Smooth muscle cell (in vitro differentiated cells): ENCODE data around the gene VARS1. TPM values are rescaled to one million over a fixed set of nuclear protein-coding genes. Genes with fewer than 3 reads are reported as not detected.
"Not testable (repeated sequence)": the region's sequence is repeated elsewhere in the genome, so short reads cannot be mapped to it uniquely, and the experiment has no call there.

ENCODE experiments used
- DNase-seq: peaks from one replicate; lab custom pipeline; 2025; ENCODE audit not compliant: unreplicated experiment; lab: John Stamatoyannopoulos, UW
- H2AFZ ChIP-seq: fragments of 200-600 bp; sonication (generic); 2 replicates; pipeline ENCODE4 v1.6.0; 2016; ENCODE audit warnings: antibody characterized with exemption, low read depth, mild to moderate bottlenecking
- H3F3A ChIP-seq: fragments of 200-600 bp; sonication (generic); 2 replicates; pipeline ENCODE4 v1.6.0; 2017; ENCODE audit warnings: antibody characterized with exemption, low read depth
- H3K27ac ChIP-seq: fragments of 200-600 bp; sonication (generic); 2 replicates; pipeline ENCODE4 v1.5.1; 2016; ENCODE audit warnings: low read depth, mild to moderate bottlenecking
- H3K27me3 ChIP-seq: fragments of 200-600 bp; sonication (generic); 2 replicates; pipeline ENCODE4 v1.6.1; 2016; ENCODE audit warnings: low read depth, mild to moderate bottlenecking
- H3K36me3 ChIP-seq: fragments of 200-600 bp; sonication (generic); 2 replicates; pipeline ENCODE4 v1.5.1; 2016; ENCODE audit warnings: low read depth
- H3K4me1 ChIP-seq: fragments of 200-600 bp; sonication (generic); 2 replicates; pipeline ENCODE4 v1.5.1; 2016; ENCODE audit warnings: low read depth
- H3K4me2 ChIP-seq: fragments of 200-600 bp; sonication (generic); 2 replicates; pipeline ENCODE4 v1.6.0; 2016; ENCODE audit warnings: mild to moderate bottlenecking
- H3K4me3 ChIP-seq: fragments of 200-600 bp; sonication (generic); 2 replicates; pipeline ENCODE4 v1.5.1; 2016; ENCODE audit warnings: mild to moderate bottlenecking
- H3K79me2 ChIP-seq: fragments of 200-600 bp; sonication (generic); 2 replicates; pipeline ENCODE4 v1.6.0; 2016; ENCODE audit warnings: low read depth, mild to moderate bottlenecking
- H3K9ac ChIP-seq: fragments of 200-600 bp; sonication (generic); 2 replicates; pipeline ENCODE4 v1.6.0; 2016; ENCODE audit warnings: low read depth
- H3K9me3 ChIP-seq: fragments of 200-600 bp; sonication (generic); replicated peaks from 2 replicates; pipeline ENCODE4 v1.5.1; 2016; ENCODE audit warnings: low read depth
- H4K20me1 ChIP-seq: fragments of 200-600 bp; sonication (generic); 2 replicates; pipeline ENCODE4 v1.6.0; 2016; ENCODE audit warnings: low read depth
- WGBS: methylation state at CpG from one replicate; pipeline ENCODE4 v1.1.7; 2016; ENCODE audit warnings: low lambda C conversion rate; 5-methylcytosine and 5-hydroxymethylcytosine counted together
- polyA plus RNA-seq: library from polyadenylated mRNA; unstranded; fragments of >200 nt; fragmentation: Nextera tagmentation; extraction: Ambion mirVana; gene quantifications from 2 replicates; pipeline ENCODE4 v1.2.1, GENCODE V29; 2016
- total RNA-seq: library from RNA; depleted of rRNA; stranded (reverse); fragments of >200 nt; gene quantifications from 2 replicates; pipeline ENCODE4 v1.2.3, GENCODE V29; 2014
- TF ChIP-seq, protein P1 (sequence below): fragments of 200-600 bp; sonication (generic); IDR thresholded peaks from 2 replicates; pipeline ENCODE4 v1.5.1; 2017; ENCODE audit warnings: borderline replicate concordance, mild to moderate bottlenecking, antibody characterized with exemption; ENCODE audit not compliant: insufficient read depth, poor library complexity, severe bottlenecking

The VARS1 gene
- total RNA-seq (31.9 and 60.8 TPM in 2 replicates), polyA plus RNA-seq (76.9 and 80.8 TPM in 2 replicates)

DNA sequence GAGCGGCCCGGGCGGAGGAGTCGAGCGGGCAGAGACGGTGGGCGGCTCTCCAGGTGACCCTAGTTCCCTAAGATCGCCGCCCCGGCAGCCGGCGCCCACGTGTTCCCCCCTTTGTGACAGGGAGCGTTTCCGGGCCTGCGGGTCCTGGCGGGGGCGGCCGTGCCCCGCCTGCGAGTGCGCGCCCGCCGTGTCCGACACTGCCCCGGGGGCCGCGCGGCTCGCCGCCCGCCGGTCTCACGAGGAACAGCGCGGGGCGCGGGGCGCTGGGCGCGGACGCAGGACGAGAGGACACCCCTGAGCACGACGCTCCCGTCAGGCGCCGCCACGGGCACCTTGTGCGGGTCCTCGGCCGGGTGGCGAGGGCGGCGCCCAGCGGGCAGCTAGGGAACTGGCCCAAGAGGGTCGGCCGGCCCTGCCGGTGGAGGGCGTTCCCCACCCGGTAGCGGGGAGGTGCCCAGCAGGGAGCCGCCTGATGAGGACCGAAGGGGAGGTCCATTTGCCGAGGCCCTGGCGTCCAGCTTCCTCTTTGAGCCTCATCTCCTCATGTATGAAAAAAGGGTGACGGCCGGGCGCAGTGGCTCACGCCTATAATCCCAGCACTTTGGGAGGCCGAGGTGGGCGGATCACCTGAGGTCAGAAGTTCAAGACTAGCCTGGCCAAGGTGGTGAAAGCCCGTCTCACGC is at the start of gene VARS1:
Gene VARS1 (minus strand): TSS at position 137 of the 683 bp plus-strand sequence. CDS start 535 bp downstream, outside the sequence.
- peak within 1 kb of the TSS; percentile 98 for H3K4me3 ChIP-seq
- WGBS, result 2% methylated on average over 61 of the region's 75 CpGs

DNA sequence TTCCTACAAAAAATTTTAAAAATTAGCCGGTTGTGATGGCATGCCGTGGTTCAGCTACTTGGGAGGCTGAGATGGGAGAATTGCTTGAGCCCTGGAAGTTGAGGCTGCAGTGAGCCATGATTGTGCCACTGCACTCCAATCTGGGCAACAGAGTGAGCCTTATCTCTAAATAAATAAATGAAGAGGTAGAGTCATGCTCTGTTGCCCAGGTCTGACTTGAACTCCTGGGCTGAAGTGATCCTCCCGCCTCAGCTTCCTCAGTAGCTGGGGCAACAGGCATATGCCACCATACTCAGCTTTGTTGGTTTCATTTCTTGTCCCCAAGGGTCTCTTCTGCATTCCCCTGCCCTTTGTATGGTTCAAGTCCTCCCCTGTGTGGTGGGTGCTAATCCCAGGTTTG is 49.0 kb upstream of the VARS1 start:
- TF ChIP-seq, protein P1, sequence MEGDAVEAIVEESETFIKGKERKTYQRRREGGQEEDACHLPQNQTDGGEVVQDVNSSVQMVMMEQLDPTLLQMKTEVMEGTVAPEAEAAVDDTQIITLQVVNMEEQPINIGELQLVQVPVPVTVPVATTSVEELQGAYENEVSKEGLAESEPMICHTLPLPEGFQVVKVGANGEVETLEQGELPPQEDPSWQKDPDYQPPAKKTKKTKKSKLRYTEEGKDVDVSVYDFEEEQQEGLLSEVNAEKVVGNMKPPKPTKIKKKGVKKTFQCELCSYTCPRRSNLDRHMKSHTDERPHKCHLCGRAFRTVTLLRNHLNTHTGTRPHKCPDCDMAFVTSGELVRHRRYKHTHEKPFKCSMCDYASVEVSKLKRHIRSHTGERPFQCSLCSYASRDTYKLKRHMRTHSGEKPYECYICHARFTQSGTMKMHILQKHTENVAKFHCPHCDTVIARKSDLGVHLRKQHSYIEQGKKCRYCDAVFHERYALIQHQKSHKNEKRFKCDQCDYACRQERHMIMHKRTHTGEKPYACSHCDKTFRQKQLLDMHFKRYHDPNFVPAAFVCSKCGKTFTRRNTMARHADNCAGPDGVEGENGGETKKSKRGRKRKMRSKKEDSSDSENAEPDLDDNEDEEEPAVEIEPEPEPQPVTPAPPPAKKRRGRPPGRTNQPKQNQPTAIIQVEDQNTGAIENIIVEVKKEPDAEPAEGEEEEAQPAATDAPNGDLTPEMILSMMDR, result no peak
- Histone ChIP-seq H3K27ac (no peak overlapping the region), H3K9ac (no peak overlapping the region), H3K79me2 (no peaks in the 10 kb centered on the region), H3K36me3 (peaks cover 3% of the 10 kb centered on the region), H3K27me3 (no peaks in the 10 kb centered on the region), H3F3A (peaks cover 12% of the 10 kb centered on the region), H3K4me3 (no peak overlapping the region), H4K20me1 (peaks cover 4% of the 10 kb centered on the region), H3K4me1 (no peaks in the 10 kb centered on the region), H3K9me3 (no peaks in the 10 kb centered on the region), H2AFZ (no peak overlapping the region), H3K4me2 (no peak overlapping the region)
- 94% methylated on average over 3 of the region's 3 CpGs for WGBS
- no peak for DNase-seq

More for the DNA sequence above, at the start of gene VARS1:
- Histone ChIP-seq H2AFZ (peak within 1 kb of the TSS; percentile 97), H4K20me1 (no peaks in the 10 kb centered on the region), H3K79me2 (peaks cover 16% of the 10 kb centered on the region), H3K4me2 (peak within 1 kb of the TSS; percentile 96), H3K27ac (peak within 1 kb of the TSS; percentile 90), H3F3A (peaks cover 14% of the 10 kb centered on the region), H3K27me3 (no peaks in the 10 kb centered on the region), H3K9ac (peak within 1 kb of the TSS; percentile 89), H3K36me3 (no peaks in the 10 kb centered on the region), H3K4me1 (no peaks in the 10 kb centered on the region), H3K9me3 (no peaks in the 10 kb centered on the region)
- TF ChIP-seq, protein P1, result peak; percentile 56
- DNase-seq, result peak; percentile 60

DNA sequence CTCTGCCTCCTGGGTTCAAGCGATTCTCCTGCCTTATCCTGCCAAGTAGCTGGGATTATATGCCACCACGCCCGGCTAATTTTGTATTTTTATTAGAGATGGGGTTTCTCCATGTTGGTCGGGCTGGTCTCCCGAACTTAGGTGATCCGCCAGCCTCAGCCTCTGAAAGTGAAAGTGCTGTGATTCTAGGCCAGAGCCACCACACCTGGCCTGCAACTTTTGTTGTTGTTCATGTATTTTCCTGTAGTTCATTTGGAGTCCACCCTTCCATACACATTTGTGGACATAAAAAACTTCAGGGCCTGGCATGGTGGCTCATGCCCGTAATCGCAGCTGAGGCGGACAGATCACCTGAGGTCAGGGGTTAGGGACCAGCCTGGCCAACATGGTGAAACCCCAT is 46.5 kb upstream of the VARS1 start:
- Histone ChIP-seq H3K27me3 (no peaks in the 10 kb centered on the region), H4K20me1 (peaks cover 29% of the 10 kb centered on the region), H3K4me2 (no peak overlapping the region), H3K79me2 (peaks cover 12% of the 10 kb centered on the region), H3F3A (peaks cover 31% of the 10 kb centered on the region), H3K9ac (no peak overlapping the region), H3K27ac (no peak overlapping the region), H3K36me3 (peaks cover 14% of the 10 kb centered on the region), H2AFZ (no peak overlapping the region), H3K9me3 (no peaks in the 10 kb centered on the region), H3K4me1 (peaks cover 15% of the 10 kb centered on the region), H3K4me3 (no peak overlapping the region)
- no peak for DNase-seq
- WGBS, result 96% methylated on average over 9 of the region's 9 CpGs
- TF ChIP-seq, protein P1, result no peak

DNA sequence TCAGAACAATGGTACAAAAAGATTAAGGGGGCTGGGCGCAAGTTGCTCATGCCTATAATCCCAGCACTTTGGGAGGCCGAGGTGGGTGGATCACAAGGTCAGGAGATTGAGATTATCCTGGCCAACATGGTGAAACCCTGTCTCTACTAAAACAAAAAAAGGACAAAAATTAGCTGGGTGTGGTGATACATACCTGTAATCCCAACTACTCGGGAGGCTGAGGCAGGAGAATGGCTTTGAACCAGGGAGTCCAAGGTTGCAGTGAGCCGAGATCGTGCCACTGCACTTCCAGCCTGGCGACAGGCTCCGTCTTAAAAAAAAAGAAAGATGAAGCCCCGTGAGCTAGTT is 44.2 kb upstream of the VARS1 start:
- peaks cover 31% of the 10 kb centered on the region for H3F3A ChIP-seq
- H3K9me3 ChIP-seq, H3K4me2 ChIP-seq, H3K27me3 ChIP-seq, H3K27ac ChIP-seq, H2AFZ ChIP-seq, DNase-seq, H3K9ac ChIP-seq, H3K4me3 ChIP-seq: not testable (repeated sequence)
- peaks cover 35% of the 10 kb centered on the region for H3K79me2 ChIP-seq
- 95% methylated on average over 8 of the region's 8 CpGs for WGBS
- H3K36me3 ChIP-seq, result peaks cover 14% of the 10 kb centered on the region
- H4K20me1 ChIP-seq, result peaks cover 44% of the 10 kb centered on the region
- peaks cover 27% of the 10 kb centered on the region for H3K4me1 ChIP-seq
